ENCODE results near the gene TET2. TPM values are rescaled to one million over a fixed set of nuclear protein-coding genes. Genes with fewer than 3 reads are reported as not detected.

Gene TET2
- total RNA-seq = 30.0 TPM
- long read RNA-seq, partial matches to known transcripts = 3 of 10 reads
- long read RNA-seq, other reads (novel, unspliced or antisense) = 7 of 10 reads

- intact Hi-C loops (cut with DNase I) = loop anchor here (10.0 kb wide), 1 partner anchor 328 kb away; the partner anchor contains the start of gene PPA2
- Histone ChIP-seq H3K4me1 (peaks cover 15% of the 10 kb centered on the region), H3K36me3 (no peaks in the 10 kb centered on the region), H3K9me3 (no peaks in the 10 kb centered on the region), H3K4me3 (peak within 1 kb of the TSS; percentile 77), H3K27ac (peak within 1 kb of the TSS; percentile 92), H3K27me3 (no peaks in the 10 kb centered on the region)
- DNase-seq (peak; percentile 92), ATAC-seq (peak; percentile 93)
- no peak for TF ChIP-seq CTCF (IDR thresholded peaks at IDR 0.05)
These were observed at the start of gene TET2 for GRCh38 chr4:105146276-105147015. Gene TET2 (plus strand): TSS chr4:105146876. CDS start chr4:105233943, 87,067 bp downstream.

- Histone ChIP-seq H3K27ac (no peak overlapping the region), H3K27me3 (no peaks in the 10 kb centered on the region), H3K4me1 (no peaks in the 10 kb centered on the region), H3K36me3 (no peaks in the 10 kb centered on the region), H3K4me3 (no peak overlapping the region), H3K9me3 (peaks cover 6% of the 10 kb centered on the region)
- DNase-seq (no peak), ATAC-seq (no peak)
- TF ChIP-seq CTCF (IDR thresholded peaks at IDR 0.05) = no peak
- intact Hi-C loops (cut with DNase I) = no loop called here
These were observed 44.7 kb upstream of the TET2 start for GRCh38 chr4:105102016-105102415.

GRCh38 chr4:105106426-105106825 is 40.2 kb upstream of the TET2 start:
- Histone ChIP-seq H3K9me3 (no peaks in the 10 kb centered on the region), H3K4me3 (no peak overlapping the region), H3K36me3 (no peaks in the 10 kb centered on the region), H3K27ac (no peak overlapping the region), H3K27me3 (no peaks in the 10 kb centered on the region), H3K4me1 (no peaks in the 10 kb centered on the region)
- intact Hi-C loops (cut with DNase I) = no loop called here
- no peak for ATAC-seq
- TF ChIP-seq CTCF (IDR thresholded peaks at IDR 0.05) = no peak
- DNase-seq = no peak

- no peak for TF ChIP-seq CTCF (IDR thresholded peaks at IDR 0.05)
These were observed 39.4 kb upstream of the TET2 start for GRCh38 chr4:105107095-105107856.

GRCh38 chr4:105108971-105109370 is 37.7 kb upstream of the TET2 start:
- Histone ChIP-seq H3K27me3 (no peaks in the 10 kb centered on the region), H3K36me3 (no peaks in the 10 kb centered on the region), H3K4me1 (peaks cover 3% of the 10 kb centered on the region), H3K27ac (no peak overlapping the region), H3K9me3 (no peaks in the 10 kb centered on the region), H3K4me3 (no peak overlapping the region)
- intact Hi-C loops (cut with DNase I) = no loop called here
- TF ChIP-seq CTCF (IDR thresholded peaks at IDR 0.05) = no peak
- no peak for DNase-seq
- ATAC-seq = no peak

More at GRCh38 chr4:105107095-105107856, 39.4 kb upstream of the TET2 start:
- Histone ChIP-seq H3K27ac (no peak overlapping the region), H3K36me3 (no peaks in the 10 kb centered on the region), H3K9me3 (no peaks in the 10 kb centered on the region), H3K4me3 (no peak overlapping the region), H3K27me3 (no peaks in the 10 kb centered on the region), H3K4me1 (no peaks in the 10 kb centered on the region)
- intact Hi-C loops (cut with DNase I) = no loop called here
- ATAC-seq (peak; percentile 87), DNase-seq (no peak)

All from upper lobe of right lung (tissue), 1 donor.